Measurements from ENCODE around the gene KRT5.

KRT5 gene

DNA sequence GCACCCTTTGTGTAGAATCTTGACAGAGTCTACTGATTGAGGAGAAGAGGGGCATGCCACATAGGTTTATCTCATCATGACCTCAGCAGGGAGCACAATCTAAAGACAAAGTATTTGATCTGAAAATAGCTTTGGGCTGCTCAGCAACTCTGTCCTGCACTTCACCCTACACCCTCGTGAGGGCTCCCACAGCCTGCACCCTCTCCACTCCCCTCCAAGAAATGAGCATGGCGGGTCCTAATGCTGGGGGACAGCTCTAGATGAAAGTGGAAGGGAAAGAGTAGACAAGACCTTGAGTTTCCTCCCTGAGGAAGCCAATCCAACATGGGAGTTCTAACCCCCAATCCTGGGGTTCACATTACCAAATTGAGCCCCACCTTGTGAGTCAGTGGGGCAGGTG lies 10.7 kb upstream of the KRT5 start:
- no peak for ATAC-seq (replicated peaks)
- Mint-ChIP-seq H3K36me3 (no peaks in the 10 kb centered on the region), H3K9me3 (no peaks in the 10 kb centered on the region), H3K27ac (no peak overlapping the region), H3K27me3 (no peaks in the 10 kb centered on the region), H3K4me1 (no peaks in the 10 kb centered on the region), H3K4me3 (no peak overlapping the region)
- no peak for DNase-seq

GRCh38 chr12:52530366-52530765 lies 10.2 kb upstream of the KRT5 start:
- DNase-seq (no peak), ATAC-seq (replicated peaks) (no peak)
- H3K36me3 Mint-ChIP-seq, result no peaks in the 10 kb centered on the region
- no peak overlapping the region for H3K4me3 Mint-ChIP-seq
- peaks cover 0 to 1% of the 10 kb centered on the region in 2 donors for H3K27me3 Mint-ChIP-seq
- no peaks in the 10 kb centered on the region for H3K4me1 Mint-ChIP-seq
- no peak overlapping the region for H3K27ac Mint-ChIP-seq
- no peaks in the 10 kb centered on the region for H3K9me3 Mint-ChIP-seq

DNA sequence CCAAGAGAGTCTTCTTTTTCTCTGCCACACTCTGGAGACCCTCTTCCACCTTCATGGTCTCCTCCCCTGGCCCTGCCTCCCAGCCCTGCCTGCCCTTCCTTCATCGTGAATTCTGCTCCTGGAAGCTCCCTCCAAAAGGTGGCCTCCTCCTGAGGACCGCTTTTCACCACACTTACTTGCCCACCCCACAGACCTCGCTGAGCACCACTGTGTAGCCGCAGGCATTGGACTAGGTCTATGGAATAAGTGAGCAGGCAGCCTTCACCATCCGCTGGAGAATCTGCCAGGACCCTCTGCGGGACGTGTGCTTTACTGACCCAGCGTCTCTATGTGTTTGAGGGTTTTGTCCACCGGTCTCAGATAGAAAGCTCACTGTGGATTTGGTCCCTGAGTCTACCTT lies 9.7 kb upstream of the KRT5 start:
- Mint-ChIP-seq H3K4me3 (no peak overlapping the region), H3K27ac (no peak overlapping the region), H3K27me3 (peaks cover 0 to 3% of the 10 kb centered on the region in 2 donors), H3K9me3 (no peaks in the 10 kb centered on the region), H3K36me3 (no peaks in the 10 kb centered on the region), H3K4me1 (no peaks in the 10 kb centered on the region)
- DNase-seq (no peak), ATAC-seq (replicated peaks) (no peak)

DNA sequence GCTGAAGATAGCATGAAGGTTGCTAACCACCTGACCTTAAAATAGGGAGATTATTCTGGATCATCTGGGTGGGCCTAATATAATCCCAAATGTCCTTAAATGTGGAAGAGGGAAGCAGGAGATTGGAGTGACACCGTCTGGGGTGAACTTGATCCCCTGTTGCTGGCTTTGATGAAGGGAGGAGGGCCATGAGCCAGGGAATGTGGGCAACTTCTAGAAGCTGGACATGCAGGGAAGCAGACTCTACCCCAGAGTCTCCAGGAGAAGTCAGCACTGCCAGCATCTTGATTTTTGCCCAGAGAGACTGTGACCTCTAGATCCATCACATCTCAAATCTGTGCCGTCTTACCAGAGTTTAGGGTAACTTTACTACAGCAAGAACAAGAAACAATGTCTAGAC lies 9.2 kb upstream of the KRT5 start:
- Mint-ChIP-seq H3K4me3 (no peak overlapping the region), H3K27ac (no peak overlapping the region), H3K4me1 (no peaks in the 10 kb centered on the region), H3K9me3 (no peaks in the 10 kb centered on the region), H3K36me3 (no peaks in the 10 kb centered on the region), H3K27me3 (peaks cover 0 to 3% of the 10 kb centered on the region in 2 donors)
- ATAC-seq (replicated peaks) (no peak), DNase-seq (no peak)

DNA sequence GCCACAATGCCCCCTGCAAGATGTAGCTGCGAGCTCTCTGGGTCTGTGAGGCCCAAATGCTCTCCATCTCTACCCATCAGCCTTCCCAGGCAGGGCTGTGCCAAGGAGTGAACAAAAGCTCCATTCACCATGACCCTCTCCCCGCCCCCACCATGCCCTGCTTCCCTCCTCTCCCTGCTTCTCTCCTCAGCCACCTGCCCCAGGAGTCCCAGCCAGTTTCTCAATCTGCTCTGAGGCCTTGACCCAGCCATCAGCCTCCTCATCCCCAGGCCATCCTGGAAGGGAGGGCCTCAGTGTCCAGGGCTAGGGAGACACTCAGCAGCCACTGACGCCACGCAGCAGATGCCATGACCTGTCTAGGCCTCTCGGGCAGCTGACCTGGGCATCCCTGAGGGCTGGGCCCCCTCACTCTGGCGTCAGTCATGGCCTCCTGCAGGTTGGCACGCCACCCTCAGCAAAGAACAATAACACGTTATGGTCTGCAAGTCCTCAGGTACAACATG lies 8.5 kb upstream of the KRT5 start:
- H3K4me3 Mint-ChIP-seq, result no peak overlapping the region
- H3K27ac Mint-ChIP-seq, result no peak overlapping the region
- ATAC-seq (replicated peaks) (no peak), DNase-seq (no peak)
- no peaks in the 10 kb centered on the region for H3K36me3 Mint-ChIP-seq
- H3K9me3 Mint-ChIP-seq, result no peaks in the 10 kb centered on the region
- peaks cover 0 to 3% of the 10 kb centered on the region in 2 donors for H3K27me3 Mint-ChIP-seq
- H3K4me1 Mint-ChIP-seq, result no peaks in the 10 kb centered on the region

- DNase-seq (no peak), ATAC-seq (replicated peaks) (no peak)
- Mint-ChIP-seq H3K4me3 (no peak overlapping the region), H3K4me1 (no peaks in the 10 kb centered on the region), H3K9me3 (no peaks in the 10 kb centered on the region), H3K27ac (no peak overlapping the region), H3K36me3 (no peaks in the 10 kb centered on the region), H3K27me3 (peaks cover 3 to 5% of the 10 kb centered on the region in 2 donors)
These were observed 7.1 kb upstream of the KRT5 start for GRCh38 chr12:52527121-52527800.

- Mint-ChIP-seq H3K4me1 (no peaks in the 10 kb centered on the region), H3K4me3 (no peak overlapping the region), H3K27ac (no peak overlapping the region), H3K27me3 (peaks cover 3 to 5% of the 10 kb centered on the region in 2 donors), H3K9me3 (no peaks in the 10 kb centered on the region), H3K36me3 (no peaks in the 10 kb centered on the region)
- ATAC-seq (replicated peaks) (no peak), DNase-seq (no peak)
These were observed 6.3 kb upstream of the KRT5 start for GRCh38 chr12:52526511-52526951.

- H3K4me1 Mint-ChIP-seq, result no peaks in the 10 kb centered on the region
- no peak for ATAC-seq (replicated peaks)
- H3K36me3 Mint-ChIP-seq, result no peaks in the 10 kb centered on the region
- peaks cover 3 to 5% of the 10 kb centered on the region in 2 donors for H3K27me3 Mint-ChIP-seq
- H3K27ac Mint-ChIP-seq, result no peak overlapping the region
- no peaks in the 10 kb centered on the region for H3K9me3 Mint-ChIP-seq
- DNase-seq, result no peak
- H3K4me3 Mint-ChIP-seq, result no peak overlapping the region
These were observed 5.7 kb upstream of the KRT5 start for GRCh38 chr12:52525661-52526499.

DNA sequence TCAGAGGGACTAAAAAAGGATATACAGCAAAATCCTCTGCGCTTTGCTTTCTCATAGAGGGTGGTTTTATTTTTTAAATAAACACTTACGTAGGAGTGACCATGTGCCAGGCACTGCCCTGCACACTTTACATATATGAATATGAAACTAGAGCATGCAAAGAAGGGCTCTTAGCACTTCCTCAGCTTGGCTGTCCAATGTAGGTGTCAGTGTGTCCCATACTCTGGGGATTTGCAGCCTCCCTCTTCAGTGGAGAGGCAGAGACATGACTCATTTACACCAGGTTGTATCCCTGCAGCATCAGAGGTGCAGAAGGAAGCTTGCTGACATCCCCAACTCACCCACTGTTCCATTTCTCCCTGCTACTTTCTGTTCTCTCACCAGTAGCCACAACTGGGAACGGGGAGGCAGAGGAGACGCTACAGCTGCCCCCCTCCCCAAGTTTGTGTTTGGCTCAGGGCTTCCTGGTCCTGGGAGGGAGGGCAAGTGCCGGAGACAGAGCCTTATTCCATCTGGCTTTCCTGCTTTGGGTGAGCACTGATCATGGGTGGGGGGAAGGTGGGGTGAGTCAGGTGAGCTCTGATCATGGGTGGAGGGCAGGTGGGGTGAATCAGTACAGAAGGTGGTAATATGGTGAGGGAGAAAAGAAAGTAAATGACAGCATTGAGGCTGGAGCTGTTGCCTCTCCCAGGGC lies 4.9 kb upstream of the KRT5 start:
- Mint-ChIP-seq H3K4me3 (no peak overlapping the region), H3K36me3 (no peaks in the 10 kb centered on the region), H3K9me3 (no peaks in the 10 kb centered on the region), H3K27me3 (peaks cover 3 to 5% of the 10 kb centered on the region in 2 donors), H3K4me1 (no peaks in the 10 kb centered on the region), H3K27ac (no peak overlapping the region)
- DNase-seq, result no peak
- ATAC-seq (replicated peaks), result no peak

DNA sequence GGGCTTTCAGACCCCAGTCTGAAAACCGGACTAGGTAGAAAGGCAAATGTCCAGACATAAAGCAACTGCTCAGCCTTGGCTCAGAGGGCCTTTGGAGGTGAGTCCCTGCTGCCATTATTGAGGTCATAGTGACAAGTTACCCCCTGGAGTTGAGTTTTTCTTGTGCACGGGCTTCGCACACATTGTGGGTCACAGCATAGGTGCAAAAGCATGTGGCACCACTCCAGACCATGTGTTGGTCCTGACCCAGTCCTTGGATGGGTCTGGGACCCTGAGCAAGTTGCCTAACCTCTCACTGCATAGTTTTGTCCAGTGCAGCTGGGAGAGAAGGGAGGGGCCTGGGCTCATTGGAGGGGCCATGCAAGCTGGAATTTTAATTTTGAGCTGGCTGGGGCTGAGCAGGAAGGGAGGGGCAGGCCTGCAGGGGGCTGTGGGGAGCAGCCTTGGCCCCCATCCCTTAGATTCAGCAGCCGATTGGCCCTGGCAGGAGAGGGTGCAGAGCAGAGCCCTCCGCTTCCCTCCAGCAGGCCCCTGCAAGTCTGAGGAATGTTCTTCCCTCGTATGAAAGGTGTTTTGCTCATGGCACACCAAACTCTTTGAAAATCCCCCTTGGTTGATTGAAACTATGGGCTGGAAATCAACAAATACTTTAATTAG lies 4.2 kb upstream of the KRT5 start:
- Mint-ChIP-seq H3K36me3 (no peaks in the 10 kb centered on the region), H3K9me3 (no peaks in the 10 kb centered on the region), H3K4me1 (no peaks in the 10 kb centered on the region), H3K27ac (no peak overlapping the region), H3K4me3 (no peak overlapping the region), H3K27me3 (peaks cover 3 to 5% of the 10 kb centered on the region in 2 donors)
- DNase-seq, result no peak
- no peak for ATAC-seq (replicated peaks)

DNA sequence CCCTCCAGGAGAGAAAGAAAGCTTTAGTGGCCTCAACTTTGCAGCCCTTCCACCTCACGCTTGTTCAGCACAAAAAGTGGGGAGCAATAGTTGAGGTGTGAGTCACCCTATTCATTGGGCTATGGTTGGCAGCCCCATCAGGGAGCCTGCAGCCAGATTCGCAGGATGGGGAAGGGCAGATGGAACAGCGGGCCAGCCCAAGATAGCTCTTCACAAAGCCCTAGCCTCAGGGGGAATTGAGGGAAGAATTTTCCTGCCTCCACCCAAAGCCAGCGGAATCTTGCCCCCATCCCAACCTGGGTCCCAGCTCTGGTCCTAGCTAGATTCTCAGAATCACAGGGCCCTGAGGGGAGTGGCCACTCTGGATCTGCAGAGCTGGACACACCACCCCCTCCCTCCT lies 3.6 kb upstream of the KRT5 start:
- no peak overlapping the region for H3K4me3 Mint-ChIP-seq
- no peak overlapping the region for H3K27ac Mint-ChIP-seq
- ATAC-seq (replicated peaks), result no peak
- H3K27me3 Mint-ChIP-seq, result peaks cover 3 to 5% of the 10 kb centered on the region in 2 donors
- no peak for DNase-seq
- H3K36me3 Mint-ChIP-seq, result no peaks in the 10 kb centered on the region
- no peaks in the 10 kb centered on the region for H3K9me3 Mint-ChIP-seq
- H3K4me1 Mint-ChIP-seq, result no peaks in the 10 kb centered on the region

DNA sequence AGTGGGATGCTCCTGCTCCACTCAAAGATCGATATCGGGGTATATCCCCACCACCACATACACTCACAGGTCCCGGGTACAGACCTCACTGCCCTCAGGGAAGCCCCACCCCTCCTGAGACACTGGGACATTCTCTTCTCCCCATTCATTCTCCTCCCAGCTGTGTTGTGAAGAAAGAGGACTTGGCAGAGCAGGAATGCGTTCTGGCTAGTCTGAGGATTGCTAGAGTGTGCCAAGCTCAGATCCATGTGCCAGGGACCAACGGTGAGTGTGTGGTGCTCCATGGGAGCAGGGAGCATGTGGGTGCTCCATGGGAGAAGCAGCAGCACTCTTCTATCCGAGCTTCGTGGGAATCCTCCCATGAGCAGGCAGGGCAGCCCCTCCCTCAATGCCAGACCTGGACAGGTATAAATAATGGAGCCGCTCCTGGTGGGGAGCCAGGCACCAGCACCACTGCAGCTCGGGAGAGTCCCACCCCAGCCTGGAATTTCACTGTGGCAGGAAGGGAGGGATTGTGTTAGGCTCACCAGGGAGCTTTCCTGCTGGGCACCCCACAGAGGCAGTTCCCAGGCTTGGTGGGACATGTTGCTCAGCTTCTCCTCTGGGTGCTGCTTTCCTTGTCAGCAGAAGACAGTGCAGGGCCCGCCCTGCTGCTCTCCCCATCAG lies 2.3 kb upstream of the KRT5 start:
- Mint-ChIP-seq H3K4me3 (no peak overlapping the region), H3K9me3 (no peaks in the 10 kb centered on the region), H3K27me3 (peaks cover 3 to 5% of the 10 kb centered on the region in 2 donors), H3K36me3 (no peaks in the 10 kb centered on the region), H3K27ac (no peak overlapping the region), H3K4me1 (no peaks in the 10 kb centered on the region)
- no peak for ATAC-seq (replicated peaks)
- DNase-seq, result no peak

DNA sequence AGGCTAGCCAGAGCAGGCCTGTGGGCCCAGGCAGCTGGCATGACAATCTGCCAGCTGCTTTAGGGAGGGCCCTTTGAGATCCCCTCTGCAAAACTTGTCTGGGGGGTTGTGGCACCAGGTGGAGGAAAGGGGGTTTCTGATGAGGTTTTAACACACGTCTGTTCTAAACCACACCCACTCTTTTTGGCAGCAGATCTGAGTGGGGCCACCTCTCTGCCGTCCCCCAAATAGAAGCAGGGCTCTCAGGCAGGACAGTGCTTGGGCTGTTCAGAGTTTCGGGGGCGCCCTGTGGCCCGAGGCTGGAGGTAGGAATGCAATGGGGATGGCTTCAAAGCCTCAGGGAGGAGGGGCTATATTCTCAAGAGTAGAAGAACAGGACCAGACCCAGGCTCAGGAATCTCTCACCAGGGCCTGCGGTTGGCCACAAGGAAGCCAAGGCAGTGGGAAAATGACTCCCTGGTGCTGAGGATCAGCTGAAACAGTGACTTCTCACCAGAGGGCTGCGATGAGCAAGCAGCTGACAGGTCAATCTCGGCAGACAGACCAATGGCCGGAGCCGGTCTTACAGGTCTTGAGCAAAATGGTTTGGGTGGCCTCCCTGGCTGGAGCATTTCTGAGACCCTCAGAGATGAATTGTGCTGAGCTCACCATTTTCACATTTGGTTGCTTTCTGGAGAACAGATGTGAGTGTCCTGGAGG lies 1.5 kb upstream of the KRT5 start:
- Mint-ChIP-seq H3K9me3 (no peaks in the 10 kb centered on the region), H3K36me3 (no peaks in the 10 kb centered on the region), H3K4me1 (no peaks in the 10 kb centered on the region), H3K27me3 (peaks cover 3 to 5% of the 10 kb centered on the region in 2 donors), H3K4me3 (no peak overlapping the region), H3K27ac (no peak overlapping the region)
- ATAC-seq (replicated peaks) (no peak), DNase-seq (no peak)
